Measurements from ENCODE around the gene PPM1H. TPM values are rescaled to one million over a fixed set of nuclear protein-coding genes. Genes with fewer than 3 reads are reported as not detected.

The PPM1H gene
- total RNA-seq, 2 donors from 2014 or later = 27.0 to 46.9 TPM

DNA sequence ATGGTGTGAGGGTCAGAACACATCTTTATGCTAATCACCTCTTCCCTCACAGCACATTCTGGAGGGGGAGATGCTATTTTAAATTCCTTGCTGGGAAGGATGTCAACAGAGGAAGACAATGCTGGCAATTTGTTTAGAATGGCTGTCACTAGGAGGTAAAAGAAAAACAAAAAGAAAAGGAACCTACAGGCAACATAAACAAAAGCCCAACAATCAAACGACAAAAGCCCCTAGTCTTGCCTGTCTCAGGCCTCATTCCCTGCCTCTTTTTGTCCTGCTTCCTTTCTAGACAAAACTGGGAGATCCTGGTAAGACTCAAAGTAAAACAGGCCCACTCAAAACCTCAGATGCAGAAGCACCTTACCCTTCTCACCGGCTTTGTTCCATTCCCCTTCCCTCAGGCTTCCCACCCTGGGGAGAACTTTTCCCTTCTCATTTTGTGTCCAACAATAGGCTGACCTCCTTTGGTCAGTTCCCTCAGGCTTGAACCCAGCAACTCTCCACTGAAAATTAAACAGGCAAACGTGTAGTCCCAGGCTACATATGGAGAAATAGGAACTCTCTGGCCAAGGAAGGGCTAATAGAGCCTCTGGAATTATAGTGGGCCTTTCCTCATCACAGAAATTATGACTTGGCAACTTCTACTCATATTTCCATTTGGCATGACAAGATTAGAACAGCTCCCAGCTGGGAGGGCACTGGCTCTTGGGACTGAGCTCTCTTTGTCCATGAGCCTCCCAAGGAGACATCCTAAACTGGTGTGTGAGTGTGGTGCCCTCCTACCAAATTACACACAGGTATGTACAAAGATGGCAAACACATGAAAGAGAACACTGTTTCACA is 275.3 kb downstream of the PPM1H start:
- H3K4me1 ChIP-seq (replicated peaks) = no peaks in the 10 kb centered on the region
- 63% methylated on average over 3 of the region's 3 CpGs for WGBS
- intact Hi-C loops (cut with DNase I) = no loop called here
- no peaks in the 10 kb centered on the region for H3K27me3 ChIP-seq (replicated peaks; ENCODE audit: insufficient read depth)
- no peak for DNase-seq (ENCODE audit: low spot score)
- H3K27ac ChIP-seq = no peak overlapping the region
- H3K4me3 ChIP-seq = no peak overlapping the region
- TF ChIP-seq CTCF (IDR thresholded peaks at IDR 0.05) = no peak
- TF ChIP-seq POLR2AphosphoS5 (IDR thresholded peaks at IDR 0.05) = no peak
- TF ChIP-seq POLR2A (IDR thresholded peaks at IDR 0.05) = no peak
- H3K36me3 ChIP-seq = no peaks in the 10 kb centered on the region
- H3K9me3 ChIP-seq = no peaks in the 10 kb centered on the region

GRCh38 chr12:62658910-62659309 is 276.0 kb downstream of the PPM1H start:
- no peaks in the 10 kb centered on the region for H3K4me1 ChIP-seq (replicated peaks)
- DNase-seq (ENCODE audit: low spot score) = no peak
- intact Hi-C loops (cut with DNase I) = no loop called here
- H3K27me3 ChIP-seq (replicated peaks; ENCODE audit: insufficient read depth) = no peaks in the 10 kb centered on the region
- WGBS = 83% methylated on average over 7 of the region's 7 CpGs
- no peaks in the 10 kb centered on the region for H3K36me3 ChIP-seq
- no peak overlapping the region for H3K27ac ChIP-seq
- no peak for TF ChIP-seq POLR2AphosphoS5 (IDR thresholded peaks at IDR 0.05)
- TF ChIP-seq CTCF (IDR thresholded peaks at IDR 0.05) = no peak
- TF ChIP-seq POLR2A (IDR thresholded peaks at IDR 0.05) = no peak
- H3K4me3 ChIP-seq = no peak overlapping the region
- H3K9me3 ChIP-seq = no peaks in the 10 kb centered on the region

DNA sequence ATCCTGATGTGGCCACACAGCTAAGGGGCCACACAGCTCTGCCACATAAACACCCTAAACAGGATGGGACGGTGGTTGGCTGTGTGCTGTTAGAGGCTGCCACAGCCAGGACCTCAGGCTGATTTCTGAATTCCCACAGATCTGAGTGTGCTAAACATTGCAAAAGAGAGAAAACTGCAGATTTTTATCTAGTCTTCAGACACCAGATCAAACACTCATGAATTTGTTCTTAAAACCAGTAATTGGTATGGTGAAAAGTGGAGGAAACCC is 277.7 kb downstream of the PPM1H start:
- WGBS = 75% methylated on average over 1 of the region's 1 CpG
- Histone ChIP-seq H3K4me1 (replicated peaks) (no peaks in the 10 kb centered on the region), H3K27ac (no peak overlapping the region), H3K9me3 (no peaks in the 10 kb centered on the region), H3K36me3 (no peaks in the 10 kb centered on the region), H3K27me3 (replicated peaks; ENCODE audit: insufficient read depth) (no peaks in the 10 kb centered on the region), H3K4me3 (no peak overlapping the region)
- intact Hi-C loops (cut with DNase I) = no loop called here
- no peak for TF ChIP-seq CTCF (IDR thresholded peaks at IDR 0.05)
- no peak for TF ChIP-seq POLR2AphosphoS5 (IDR thresholded peaks at IDR 0.05)
- no peak for TF ChIP-seq POLR2A (IDR thresholded peaks at IDR 0.05)
- no peak for DNase-seq (ENCODE audit: low spot score)

DNA sequence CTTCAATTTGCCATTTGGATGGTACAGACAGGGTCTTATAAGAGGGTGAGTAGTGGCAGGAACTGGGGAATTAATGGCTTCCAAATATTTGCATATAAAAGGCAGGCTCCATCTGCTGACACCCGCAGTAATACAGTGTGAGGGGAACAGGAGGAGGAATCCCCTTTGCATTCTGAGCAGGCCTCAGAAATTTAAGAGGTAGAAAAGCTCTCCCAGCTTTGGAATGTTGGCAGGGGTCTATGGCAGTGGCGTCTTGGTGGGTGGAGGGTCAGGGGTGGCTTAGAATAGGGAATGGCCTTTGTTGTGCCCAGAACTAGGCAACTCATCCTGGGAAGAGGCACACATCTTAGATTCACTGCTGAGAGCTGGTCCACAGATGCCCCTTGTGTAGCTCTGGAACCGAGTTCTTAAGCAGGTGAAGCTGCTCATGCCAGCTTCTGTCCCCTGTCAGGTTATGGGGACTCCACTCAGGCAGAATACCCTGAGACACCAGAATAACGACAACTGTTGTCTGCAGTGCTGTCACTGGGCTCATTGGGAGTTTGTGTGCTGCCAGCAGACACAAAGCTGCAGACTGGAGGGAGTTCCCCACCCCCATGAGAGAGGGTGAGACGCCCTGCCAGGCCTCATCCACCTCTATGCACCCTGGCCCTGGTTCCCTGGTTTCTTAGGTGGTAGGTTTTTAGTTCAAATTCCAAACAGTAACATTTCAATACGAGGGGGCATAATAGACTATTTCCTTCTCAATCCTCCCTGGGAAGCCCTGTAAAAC is 278.2 kb downstream of the PPM1H start:
- Histone ChIP-seq H3K4me3 (no peak overlapping the region), H3K36me3 (no peaks in the 10 kb centered on the region), H3K27me3 (replicated peaks; ENCODE audit: insufficient read depth) (no peaks in the 10 kb centered on the region), H3K27ac (no peak overlapping the region), H3K4me1 (replicated peaks) (no peaks in the 10 kb centered on the region), H3K9me3 (no peaks in the 10 kb centered on the region)
- intact Hi-C loops (cut with DNase I) = no loop called here
- TF ChIP-seq POLR2A (IDR thresholded peaks at IDR 0.05) (no peak), POLR2AphosphoS5 (IDR thresholded peaks at IDR 0.05) (no peak), CTCF (IDR thresholded peaks at IDR 0.05) (no peak)
- WGBS = 82% methylated on average over 6 of the region's 6 CpGs
- DNase-seq (ENCODE audit: low spot score) = no peak

Data from prostate gland (tissue), 2 donors.